Measurements from ENCODE around the gene EIF4G3. TPM values are rescaled to one million over a fixed set of nuclear protein-coding genes. Genes with fewer than 3 reads are reported as not detected.
A peak's percentile ranks its signal among the peaks of the same experiment; 100 is the strongest.
"Not testable (repeated sequence)": the region's sequence is repeated elsewhere in the genome, so short reads cannot be mapped to it uniquely, and the experiment has no call there.

The EIF4G3 gene
- total RNA-seq, 3 donors from 2014 or later (not counting 1 experiment from before 2014, with no cell fraction given), result 105 to 107 (median 107) TPM

DNA sequence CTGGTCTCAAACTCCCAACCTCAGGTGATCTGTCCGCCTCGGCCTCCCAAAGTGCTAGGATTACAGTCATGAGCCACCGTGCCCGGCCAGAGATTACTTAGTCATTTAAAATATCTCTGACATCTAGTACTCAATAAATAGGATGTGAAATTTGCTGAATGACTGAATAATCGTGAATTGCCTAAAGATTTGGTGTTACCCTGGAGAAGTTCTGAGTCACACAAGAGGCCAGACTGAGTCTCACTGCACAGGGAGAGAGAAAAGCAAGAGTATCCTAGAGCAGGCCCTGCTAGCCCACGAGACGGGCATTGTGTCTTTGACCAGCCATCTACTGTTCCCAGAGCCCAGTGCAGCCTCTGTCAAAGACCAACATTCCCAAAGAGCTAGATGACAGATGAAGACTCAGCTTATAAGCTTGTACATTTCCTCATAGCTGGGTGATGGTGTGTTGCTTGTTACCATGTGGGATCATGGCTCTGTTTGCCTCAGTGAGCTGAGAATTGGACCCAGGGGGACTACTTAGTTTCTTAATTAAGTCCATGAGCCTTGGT lies 5.6 kb upstream of the EIF4G3 start:
- intact Hi-C loops (cut with micrococcal nuclease), result no loop called here
- H3K4me1 Mint-ChIP-seq, result peaks cover 0 to 2% of the 10 kb centered on the region in 2 donors
- WGBS (ENCODE audit: insufficient coverage), result 90% methylated on average over 5 of the region's 7 CpGs
- no peak for DNase-seq
- TF ChIP-seq, protein P1, sequence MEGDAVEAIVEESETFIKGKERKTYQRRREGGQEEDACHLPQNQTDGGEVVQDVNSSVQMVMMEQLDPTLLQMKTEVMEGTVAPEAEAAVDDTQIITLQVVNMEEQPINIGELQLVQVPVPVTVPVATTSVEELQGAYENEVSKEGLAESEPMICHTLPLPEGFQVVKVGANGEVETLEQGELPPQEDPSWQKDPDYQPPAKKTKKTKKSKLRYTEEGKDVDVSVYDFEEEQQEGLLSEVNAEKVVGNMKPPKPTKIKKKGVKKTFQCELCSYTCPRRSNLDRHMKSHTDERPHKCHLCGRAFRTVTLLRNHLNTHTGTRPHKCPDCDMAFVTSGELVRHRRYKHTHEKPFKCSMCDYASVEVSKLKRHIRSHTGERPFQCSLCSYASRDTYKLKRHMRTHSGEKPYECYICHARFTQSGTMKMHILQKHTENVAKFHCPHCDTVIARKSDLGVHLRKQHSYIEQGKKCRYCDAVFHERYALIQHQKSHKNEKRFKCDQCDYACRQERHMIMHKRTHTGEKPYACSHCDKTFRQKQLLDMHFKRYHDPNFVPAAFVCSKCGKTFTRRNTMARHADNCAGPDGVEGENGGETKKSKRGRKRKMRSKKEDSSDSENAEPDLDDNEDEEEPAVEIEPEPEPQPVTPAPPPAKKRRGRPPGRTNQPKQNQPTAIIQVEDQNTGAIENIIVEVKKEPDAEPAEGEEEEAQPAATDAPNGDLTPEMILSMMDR (IDR thresholded peaks at IDR 0.05), result no peak
- H3K36me3 ChIP-seq (ENCODE audit: control insufficient read depth, insufficient read depth, low read length), result no peaks in the 10 kb centered on the region
- H3K4me1 ChIP-seq (ENCODE audit: control insufficient read depth, insufficient read depth, low read length), result peaks cover 9% of the 10 kb centered on the region
- ATAC-seq, result no peak
- H3K36me3 Mint-ChIP-seq, result no peaks in the 10 kb centered on the region
- H3K4me3 Mint-ChIP-seq, result no peak overlapping the region
- no peak overlapping the region for H3K27ac ChIP-seq (ENCODE audit: low read length)
- H3K4me3 ChIP-seq (ENCODE audit: low read length), result no peak overlapping the region
- no peaks in the 10 kb centered on the region for H3K9me3 Mint-ChIP-seq
- no peaks in the 10 kb centered on the region for H3K27me3 Mint-ChIP-seq (ENCODE audit: low read depth in 2 of 2)
- no peak overlapping the region for H3K27ac Mint-ChIP-seq
- no peaks in the 10 kb centered on the region for H3K27me3 ChIP-seq (ENCODE audit: control insufficient read depth, insufficient read depth, low read length)
- no peaks in the 10 kb centered on the region for H3K9me3 ChIP-seq (ENCODE audit: control insufficient read depth, insufficient read depth, low read length)

GRCh38 chr1:21178271-21178670 lies 1.6 kb upstream of the EIF4G3 start:
- not testable (repeated sequence) for H3K27me3 ChIP-seq (ENCODE audit: control insufficient read depth, insufficient read depth, low read length); H3K9me3 Mint-ChIP-seq; H3K9me3 ChIP-seq (ENCODE audit: control insufficient read depth, insufficient read depth, low read length); ATAC-seq; H3K27ac ChIP-seq (ENCODE audit: low read length); H3K36me3 Mint-ChIP-seq; H3K27me3 Mint-ChIP-seq (ENCODE audit: low read depth in 2 of 2); DNase-seq; H3K36me3 ChIP-seq (ENCODE audit: control insufficient read depth, insufficient read depth, low read length); H3K4me3 ChIP-seq (ENCODE audit: low read length)
- 89% methylated on average over 16 of the region's 16 CpGs for WGBS (ENCODE audit: insufficient coverage)
- peaks cover 16% of the 10 kb centered on the region for H3K4me1 ChIP-seq (ENCODE audit: control insufficient read depth, insufficient read depth, low read length)
- intact Hi-C loops (cut with micrococcal nuclease), result loop anchor here (5.0 kb wide), 2 partner anchors 156 to 391 kb away; partner anchors contain the start of gene HP1BP3
- H3K27ac Mint-ChIP-seq, result peak overlapping the region in 1 of 2 donors; percentile 29
- H3K4me3 Mint-ChIP-seq, result peak overlapping the region; percentile 40
- peaks cover 23 to 33% of the 10 kb centered on the region in 2 donors for H3K4me1 Mint-ChIP-seq

DNA sequence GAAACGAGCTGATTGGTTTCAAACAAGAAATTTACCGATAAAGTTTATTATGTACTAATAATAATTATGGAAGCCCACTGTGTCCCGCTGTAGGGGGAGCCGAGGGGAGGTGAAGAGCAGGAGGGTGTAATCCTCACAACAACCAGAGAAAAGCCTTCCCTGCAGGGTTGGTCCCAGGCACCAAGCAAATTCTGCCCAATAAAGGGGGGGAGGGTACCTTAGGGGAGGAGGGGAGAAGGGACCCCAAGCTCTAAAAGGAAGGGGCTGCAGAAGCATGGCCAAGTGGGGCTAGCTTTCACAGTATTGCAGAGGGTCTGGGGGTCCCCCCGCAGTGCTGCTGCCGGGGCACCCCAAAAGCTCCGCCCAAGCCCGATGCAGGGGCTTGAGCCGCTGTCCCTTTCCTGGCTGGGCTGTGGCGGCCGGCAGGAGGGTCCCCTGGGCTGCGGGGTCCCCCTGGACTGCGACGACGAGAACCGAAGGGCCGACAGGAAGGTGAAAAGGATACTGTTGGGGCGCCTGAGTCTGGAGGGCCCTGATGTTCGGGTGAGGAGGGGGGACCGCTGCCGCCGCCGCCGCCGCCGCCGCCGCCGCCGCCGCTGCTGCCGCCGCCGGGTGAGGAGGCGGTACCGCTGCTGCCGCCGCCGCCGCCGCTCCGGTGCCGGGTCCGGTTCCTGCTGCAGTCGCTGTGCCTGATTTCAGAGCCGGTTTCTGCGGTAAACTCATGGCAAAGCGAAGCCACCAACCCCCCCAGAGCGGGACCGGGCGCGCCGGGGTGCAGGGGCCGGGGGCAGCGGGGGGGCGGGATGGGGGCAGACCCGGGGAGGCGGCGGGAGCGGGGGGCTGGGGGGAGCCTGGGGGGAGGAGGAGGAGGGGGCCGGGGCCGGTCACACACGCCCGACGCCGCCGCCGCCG lies 771 bp downstream of the EIF4G3 start:
- TF ChIP-seq, protein P1 (IDR thresholded peaks at IDR 0.05), result no peak
- H3K27ac Mint-ChIP-seq, result peak overlapping the region; percentile 89 to 94
- Histone ChIP-seq H3K4me1 (ENCODE audit: control insufficient read depth, insufficient read depth, low read length) (peaks cover 15% of the 10 kb centered on the region), H3K27ac (ENCODE audit: low read length) (peak overlapping the region; percentile 89), H3K9me3 (ENCODE audit: control insufficient read depth, insufficient read depth, low read length) (no peaks in the 10 kb centered on the region), H3K36me3 (ENCODE audit: control insufficient read depth, insufficient read depth, low read length) (no peaks in the 10 kb centered on the region), H3K4me3 (ENCODE audit: low read length) (peak overlapping the region; percentile 89), H3K27me3 (ENCODE audit: control insufficient read depth, insufficient read depth, low read length) (no peaks in the 10 kb centered on the region)
- no peaks in the 10 kb centered on the region for H3K36me3 Mint-ChIP-seq
- no peaks in the 10 kb centered on the region for H3K27me3 Mint-ChIP-seq (ENCODE audit: low read depth in 2 of 2)
- no peaks in the 10 kb centered on the region for H3K9me3 Mint-ChIP-seq
- DNase-seq (peak; percentile 51 to 63), ATAC-seq (peak; percentile 2 to 10 (median 3))
- peak overlapping the region; percentile 97 for H3K4me3 Mint-ChIP-seq
- WGBS (ENCODE audit: insufficient coverage), result under 1% methylated on average over 53 of the region's 69 CpGs
- intact Hi-C loops (cut with micrococcal nuclease), result loop anchor here (5.0 kb wide), 2 partner anchors 154 to 389 kb away; partner anchors contain the start of gene HP1BP3
- peaks cover 35 to 47% of the 10 kb centered on the region in 2 donors for H3K4me1 Mint-ChIP-seq

GRCh38 chr1:21175324-21175669 lies 1.4 kb downstream of the EIF4G3 start:
- Histone ChIP-seq H3K9me3 (ENCODE audit: control insufficient read depth, insufficient read depth, low read length) (no peaks in the 10 kb centered on the region), H3K4me1 (ENCODE audit: control insufficient read depth, insufficient read depth, low read length) (peaks cover 15% of the 10 kb centered on the region), H3K36me3 (ENCODE audit: control insufficient read depth, insufficient read depth, low read length) (no peaks in the 10 kb centered on the region), H3K27me3 (ENCODE audit: control insufficient read depth, insufficient read depth, low read length) (no peaks in the 10 kb centered on the region), H3K4me3 (ENCODE audit: low read length) (peak overlapping the region; percentile 89), H3K27ac (ENCODE audit: low read length) (peak overlapping the region; percentile 89)
- Mint-ChIP-seq H3K9me3 (no peaks in the 10 kb centered on the region), H3K27me3 (ENCODE audit: low read depth in 2 of 2) (no peaks in the 10 kb centered on the region), H3K4me1 (peaks cover 35 to 51% of the 10 kb centered on the region in 2 donors), H3K4me3 (peak overlapping the region; percentile 97), H3K27ac (peak overlapping the region; percentile 89 to 94), H3K36me3 (no peaks in the 10 kb centered on the region)
- TF ChIP-seq, protein P1 (IDR thresholded peaks at IDR 0.05), result no peak
- 1% methylated on average over 6 of the region's 6 CpGs for WGBS (ENCODE audit: insufficient coverage)
- no peak for ATAC-seq
- DNase-seq, result peak in 1 of 2 donors; percentile 75
- intact Hi-C loops (cut with micrococcal nuclease), result loop anchor here (5.0 kb wide), 2 partner anchors 153 to 388 kb away; partner anchors contain the start of gene HP1BP3

All from natural killer cell (primary cell).